Mammary epithelial cell (primary cell): ENCODE measurements around the gene KCNIP1.

Experiments
- EZH2 ChIP-seq: IDR thresholded peaks from 2 replicates; pipeline ENCODE4 v1.6.1; 2012; ENCODE audit warnings: low read length, inconsistent platforms, borderline replicate concordance
- TF ChIP-seq, protein P1 (sequence below), 2 donors: IDR thresholded peaks in 1 of 2; conservative IDR thresholded peaks in 1 of 2; 2 replicates each; pipeline ENCODE4 v1.5.1; 2011 to 2012; ENCODE audit warnings: inconsistent platforms in 2 of 2, low read length in 2 of 2, mild to moderate bottlenecking in 2 of 2, control low read depth in 1 of 2, low read depth in 1 of 2; ENCODE audit not compliant: insufficient read depth in 1 of 2; ENCODE audit errors: extremely low read depth in 1 of 2

DNA sequence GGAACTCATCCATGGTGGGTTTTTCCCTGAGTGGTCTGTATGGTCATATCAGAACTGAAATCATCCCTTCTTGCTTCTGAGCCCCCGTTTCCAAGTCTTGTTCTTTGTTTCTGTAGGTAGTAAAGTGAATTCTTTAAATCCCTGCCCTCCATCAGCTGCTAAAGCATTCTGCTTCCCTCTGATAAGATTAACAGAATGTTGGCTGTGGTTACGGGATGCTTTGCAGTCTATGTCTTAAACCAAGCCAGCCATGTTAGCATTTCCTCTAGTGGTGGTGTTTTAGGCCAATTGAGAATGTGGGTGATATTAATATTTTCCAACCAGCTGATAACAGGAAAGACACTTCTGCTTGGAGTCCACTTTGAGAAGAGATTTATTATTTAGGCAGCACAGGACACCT is 22.0 kb upstream of the KCNIP1 start:
- TF ChIP-seq, protein P1, sequence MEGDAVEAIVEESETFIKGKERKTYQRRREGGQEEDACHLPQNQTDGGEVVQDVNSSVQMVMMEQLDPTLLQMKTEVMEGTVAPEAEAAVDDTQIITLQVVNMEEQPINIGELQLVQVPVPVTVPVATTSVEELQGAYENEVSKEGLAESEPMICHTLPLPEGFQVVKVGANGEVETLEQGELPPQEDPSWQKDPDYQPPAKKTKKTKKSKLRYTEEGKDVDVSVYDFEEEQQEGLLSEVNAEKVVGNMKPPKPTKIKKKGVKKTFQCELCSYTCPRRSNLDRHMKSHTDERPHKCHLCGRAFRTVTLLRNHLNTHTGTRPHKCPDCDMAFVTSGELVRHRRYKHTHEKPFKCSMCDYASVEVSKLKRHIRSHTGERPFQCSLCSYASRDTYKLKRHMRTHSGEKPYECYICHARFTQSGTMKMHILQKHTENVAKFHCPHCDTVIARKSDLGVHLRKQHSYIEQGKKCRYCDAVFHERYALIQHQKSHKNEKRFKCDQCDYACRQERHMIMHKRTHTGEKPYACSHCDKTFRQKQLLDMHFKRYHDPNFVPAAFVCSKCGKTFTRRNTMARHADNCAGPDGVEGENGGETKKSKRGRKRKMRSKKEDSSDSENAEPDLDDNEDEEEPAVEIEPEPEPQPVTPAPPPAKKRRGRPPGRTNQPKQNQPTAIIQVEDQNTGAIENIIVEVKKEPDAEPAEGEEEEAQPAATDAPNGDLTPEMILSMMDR (conservative IDR thresholded peaks at IDR 0.05 in 1 of 2, IDR thresholded peaks at IDR 0.05 in 1 of 2; ENCODE audit: extremely low read depth in 1 of 2, insufficient read depth in 1 of 2, low read depth in 1 of 2, low read length in 2 of 2) = no peak
- TF ChIP-seq EZH2 = no peak
